ENCODE measurements around the gene MIOS. TPM values are rescaled to one million over a fixed set of nuclear protein-coding genes. Genes with fewer than 3 reads are reported as not detected.

Gene MIOS
- total RNA-seq, 2 experiments from 2014 or later, result 37.2 to 37.7 TPM

- intact Hi-C loops (cut with micrococcal nuclease), result loop anchor here (1.0 kb wide), 1 partner anchor 433 kb away; no protein-coding TSS in a partner anchor
- Mint-ChIP-seq H3K4me3 (no peak overlapping the region), H3K27ac (no peak overlapping the region), H3K27me3 (peaks cover 7% of the 10 kb centered on the region), H3K9me3 (no peaks in the 10 kb centered on the region), H3K4me1 (ENCODE audit: low read depth) (no peaks in the 10 kb centered on the region), H3K36me3 (no peaks in the 10 kb centered on the region)
- POLR2A ChIA-PET, result no interaction called here
- CTCF ChIA-PET, result interaction anchor here (0.6 to 2.1 kb wide), 2 partner anchors 431 to 433 kb away, joined by 3 to 11 read pairs; no protein-coding TSS in a partner anchor
- DNase-seq, result no peak
Observed at GRCh38 chr7:7536396-7537019, 30.2 kb upstream of the MIOS start.

- Mint-ChIP-seq H3K27me3 (peaks cover 7% of the 10 kb centered on the region), H3K4me3 (no peak overlapping the region), H3K36me3 (no peaks in the 10 kb centered on the region), H3K9me3 (no peaks in the 10 kb centered on the region), H3K27ac (no peak overlapping the region), H3K4me1 (ENCODE audit: low read depth) (no peaks in the 10 kb centered on the region)
- intact Hi-C loops (cut with micrococcal nuclease), result loop anchor here (1.0 kb wide), 1 partner anchor 434 kb away; no protein-coding TSS in a partner anchor
- ChIA-PET CTCF (interaction anchor here (5.8 kb wide), 1 partner anchor 434 kb away, joined by 45 read pairs; no protein-coding TSS in a partner anchor), POLR2A (no interaction called here)
- DNase-seq, result no peak
Observed at GRCh38 chr7:7537711-7538110, 29.0 kb upstream of the MIOS start.

- Mint-ChIP-seq H3K9me3 (no peaks in the 10 kb centered on the region), H3K27me3 (peaks cover 4% of the 10 kb centered on the region), H3K36me3 (no peaks in the 10 kb centered on the region), H3K4me3 (no peak overlapping the region), H3K27ac (no peak overlapping the region), H3K4me1 (ENCODE audit: low read depth) (no peaks in the 10 kb centered on the region)
- intact Hi-C loops (cut with micrococcal nuclease), result no loop called here
- ChIA-PET CTCF (interaction anchor here (5.8 kb wide), 1 partner anchor 435 kb away, joined by 45 read pairs; no protein-coding TSS in a partner anchor), POLR2A (no interaction called here)
- DNase-seq, result no peak
Observed at GRCh38 chr7:7539152-7539551, 27.5 kb upstream of the MIOS start.

GRCh38 chr7:7539711-7540110 lies 27.0 kb upstream of the MIOS start:
- H3K27ac Mint-ChIP-seq, result no peak overlapping the region
- POLR2A ChIA-PET, result no interaction called here
- H3K36me3 Mint-ChIP-seq, result no peaks in the 10 kb centered on the region
- peaks cover 3% of the 10 kb centered on the region for H3K27me3 Mint-ChIP-seq
- CTCF ChIA-PET, result interaction anchor here (5.8 kb wide), 1 partner anchor 436 kb away, joined by 45 read pairs; no protein-coding TSS in a partner anchor
- no peaks in the 10 kb centered on the region for H3K9me3 Mint-ChIP-seq
- no peak overlapping the region for H3K4me3 Mint-ChIP-seq
- no peaks in the 10 kb centered on the region for H3K4me1 Mint-ChIP-seq (ENCODE audit: low read depth)
- intact Hi-C loops (cut with micrococcal nuclease), result loop anchor here (2.0 to 5.0 kb wide), 3 partner anchors 115 to 575 kb away; partner anchors contain the start of gene C1GALT1
- DNase-seq, result no peak

- Mint-ChIP-seq H3K36me3 (no peaks in the 10 kb centered on the region), H3K27ac (no peak overlapping the region), H3K9me3 (no peaks in the 10 kb centered on the region), H3K4me1 (ENCODE audit: low read depth) (no peaks in the 10 kb centered on the region), H3K4me3 (no peak overlapping the region), H3K27me3 (no peaks in the 10 kb centered on the region)
- ChIA-PET CTCF (interaction anchor here (1.3 to 5.8 kb wide), 3 partner anchors 438 to 446 kb away, joined by 4 to 45 read pairs (median 6); no protein-coding TSS in a partner anchor), POLR2A (no interaction called here)
- DNase-seq, result no peak
- intact Hi-C loops (cut with micrococcal nuclease), result loop anchor here (5.0 kb wide), 1 partner anchor 360 kb away; the partner anchor contains the start of gene C1GALT1
Observed at GRCh38 chr7:7542251-7542835, 24.3 kb upstream of the MIOS start.

- DNase-seq, result no peak
- POLR2A ChIA-PET, result no interaction called here
- intact Hi-C loops (cut with micrococcal nuclease), result no loop called here
- no peaks in the 10 kb centered on the region for H3K27me3 Mint-ChIP-seq
- H3K36me3 Mint-ChIP-seq, result no peaks in the 10 kb centered on the region
- CTCF ChIA-PET, result no interaction called here
- no peak overlapping the region for H3K4me3 Mint-ChIP-seq
- H3K9me3 Mint-ChIP-seq, result no peaks in the 10 kb centered on the region
- no peak overlapping the region for H3K27ac Mint-ChIP-seq
- H3K4me1 Mint-ChIP-seq (ENCODE audit: low read depth), result no peaks in the 10 kb centered on the region
Observed at GRCh38 chr7:7548407-7548806, 18.3 kb upstream of the MIOS start.

GRCh38 chr7:7550663-7551062 lies 16.0 kb upstream of the MIOS start:
- Mint-ChIP-seq H3K9me3 (no peaks in the 10 kb centered on the region), H3K36me3 (no peaks in the 10 kb centered on the region), H3K27me3 (peaks cover 1% of the 10 kb centered on the region)

DNA sequence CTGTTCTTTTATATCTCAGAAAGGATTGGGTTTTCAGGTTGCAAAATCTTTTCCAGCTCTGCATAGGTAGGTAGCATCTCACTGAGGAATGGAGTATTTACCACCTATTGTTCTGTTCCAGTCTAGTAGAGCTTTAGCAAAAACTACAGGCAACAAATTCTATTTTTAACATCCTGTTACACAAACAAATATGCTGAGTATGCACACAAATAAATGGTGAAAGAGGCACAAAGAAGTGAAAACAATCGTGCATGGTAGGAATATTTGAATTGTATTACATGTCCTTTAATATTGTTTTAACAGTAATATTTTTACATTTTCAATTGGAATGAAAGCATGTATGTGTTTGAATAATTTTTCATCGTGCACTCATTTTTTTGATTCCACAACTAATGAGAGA lies 14.5 kb upstream of the MIOS start:
- POLR2A ChIA-PET, result no interaction called here
- Mint-ChIP-seq H3K9me3 (no peaks in the 10 kb centered on the region), H3K27me3 (peaks cover 1% of the 10 kb centered on the region), H3K27ac (no peak overlapping the region), H3K4me3 (no peak overlapping the region), H3K36me3 (no peaks in the 10 kb centered on the region), H3K4me1 (ENCODE audit: low read depth) (no peaks in the 10 kb centered on the region)
- intact Hi-C loops (cut with micrococcal nuclease), result no loop called here
- CTCF ChIA-PET, result interaction anchor here (1.0 kb wide), 1 partner anchor 449 kb away, joined by 3 read pairs; no protein-coding TSS in a partner anchor
- DNase-seq, result no peak

More at GRCh38 chr7:7550663-7551062, 16.0 kb upstream of the MIOS start:
- H3K4me3 Mint-ChIP-seq, result no peak overlapping the region
- ChIA-PET CTCF (interaction anchor here (1.7 kb wide), 1 partner anchor 448 kb away, joined by 7 read pairs; no protein-coding TSS in a partner anchor), POLR2A (no interaction called here)
- H3K27ac Mint-ChIP-seq, result no peak overlapping the region
- intact Hi-C loops (cut with micrococcal nuclease), result no loop called here
- DNase-seq, result no peak
- H3K4me1 Mint-ChIP-seq (ENCODE audit: low read depth), result no peaks in the 10 kb centered on the region

DNA sequence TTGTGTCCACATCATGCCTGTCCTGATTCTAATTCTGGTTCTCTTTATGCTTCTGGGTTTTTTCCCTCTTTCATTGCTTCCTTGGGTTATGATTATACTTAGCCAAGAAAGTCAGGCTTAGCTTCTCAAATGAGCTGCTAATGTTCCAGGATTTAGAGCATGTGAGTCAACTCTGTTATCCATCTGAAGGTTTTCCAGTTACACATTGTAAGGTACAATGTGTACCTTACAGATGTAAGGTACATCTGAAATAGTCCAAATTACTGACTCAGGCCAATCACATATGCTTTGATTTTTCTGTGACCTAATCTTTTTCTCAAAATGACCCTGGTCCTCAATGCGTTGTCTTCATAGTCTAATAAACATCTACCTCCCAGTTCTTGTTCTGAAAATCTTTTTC lies 13.3 kb upstream of the MIOS start:
- intact Hi-C loops (cut with micrococcal nuclease), result no loop called here
- POLR2A ChIA-PET, result no interaction called here
- H3K4me1 Mint-ChIP-seq (ENCODE audit: low read depth), result no peaks in the 10 kb centered on the region
- DNase-seq, result no peak
- peaks cover under 1% of the 10 kb centered on the region for H3K9me3 Mint-ChIP-seq
- H3K27me3 Mint-ChIP-seq, result peaks cover 1% of the 10 kb centered on the region
- CTCF ChIA-PET, result no interaction called here
- H3K4me3 Mint-ChIP-seq, result no peak overlapping the region
- H3K27ac Mint-ChIP-seq, result no peak overlapping the region
- H3K36me3 Mint-ChIP-seq, result peaks cover 2% of the 10 kb centered on the region

GRCh38 chr7:7554021-7554432 lies 12.7 kb upstream of the MIOS start:
- peaks cover 7% of the 10 kb centered on the region for H3K9me3 Mint-ChIP-seq
- intact Hi-C loops (cut with micrococcal nuclease), result no loop called here
- ChIA-PET POLR2A (no interaction called here), CTCF (interaction anchor here (0.6 kb wide), 1 partner anchor 446 kb away, joined by 3 read pairs; no protein-coding TSS in a partner anchor)
- H3K27ac Mint-ChIP-seq, result no peak overlapping the region
- H3K4me3 Mint-ChIP-seq, result no peak overlapping the region
- H3K36me3 Mint-ChIP-seq, result peaks cover 9% of the 10 kb centered on the region
- H3K4me1 Mint-ChIP-seq (ENCODE audit: low read depth), result no peaks in the 10 kb centered on the region
- DNase-seq, result no peak
- H3K27me3 Mint-ChIP-seq, result peaks cover 1% of the 10 kb centered on the region

DNA sequence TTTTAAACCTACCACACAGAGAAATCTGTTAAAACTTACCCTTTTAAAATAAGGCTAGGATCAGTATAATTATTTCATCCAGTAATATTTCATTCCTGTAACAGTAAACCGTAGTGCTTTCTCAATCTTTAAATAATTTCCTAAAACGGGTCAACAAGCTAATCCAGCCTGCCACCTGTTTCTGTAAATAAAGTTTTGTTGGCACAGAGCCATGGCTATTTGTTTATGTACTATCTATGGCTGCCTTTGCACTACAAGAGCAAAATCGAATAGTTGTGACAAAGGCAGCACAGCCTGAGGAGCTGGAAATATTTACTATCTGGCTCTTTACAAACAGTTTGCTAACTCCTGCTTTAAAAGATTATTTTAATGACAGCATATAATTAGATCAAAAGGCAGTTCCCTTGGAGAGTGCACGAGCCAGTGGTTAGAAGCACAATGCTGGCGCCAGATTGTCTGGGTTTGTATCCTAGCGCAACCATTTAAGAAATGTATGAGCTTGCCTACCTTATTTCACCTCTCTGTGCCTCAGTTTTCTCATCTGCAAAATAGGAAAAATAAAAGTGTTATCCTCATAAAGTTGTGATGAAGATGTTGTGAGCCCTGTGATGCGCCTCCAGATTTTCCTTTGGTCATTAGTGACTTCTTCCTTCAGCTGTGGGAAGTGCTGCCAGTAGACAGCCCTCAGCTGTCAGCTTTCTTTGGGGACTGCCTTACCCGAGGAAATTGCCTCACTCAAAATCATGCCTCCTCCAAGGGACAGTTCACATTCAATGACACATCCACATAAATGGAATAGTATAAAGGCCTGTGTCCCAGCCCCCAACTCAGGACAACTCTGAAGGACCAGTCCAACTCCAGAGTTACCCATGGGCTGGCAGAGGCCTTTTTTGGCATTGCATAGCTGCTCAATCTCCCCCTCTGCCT lies 11.8 kb upstream of the MIOS start:
- DNase-seq, result no peak
- Mint-ChIP-seq H3K36me3 (peaks cover 9% of the 10 kb centered on the region), H3K27me3 (peaks cover 1% of the 10 kb centered on the region), H3K27ac (no peak overlapping the region), H3K4me3 (no peak overlapping the region), H3K9me3 (peaks cover 16% of the 10 kb centered on the region), H3K4me1 (ENCODE audit: low read depth) (no peaks in the 10 kb centered on the region)
- intact Hi-C loops (cut with micrococcal nuclease), result no loop called here
- POLR2A ChIA-PET, result no interaction called here
- CTCF ChIA-PET, result no interaction called here

GRCh38 chr7:7556852-7557251 lies 9.8 kb upstream of the MIOS start:
- Mint-ChIP-seq H3K9me3 (peaks cover 17% of the 10 kb centered on the region), H3K36me3 (peaks cover 9% of the 10 kb centered on the region), H3K27ac (no peak overlapping the region), H3K4me3 (no peak overlapping the region), H3K4me1 (ENCODE audit: low read depth) (no peaks in the 10 kb centered on the region), H3K27me3 (peaks cover 1% of the 10 kb centered on the region)
- DNase-seq, result no peak
- intact Hi-C loops (cut with micrococcal nuclease), result no loop called here
- CTCF ChIA-PET, result no interaction called here
- POLR2A ChIA-PET, result no interaction called here
